Neural progenitor cell (in vitro differentiated cells): ENCODE data around the gene KRTAP9-4. TPM values are rescaled to one million over a fixed set of nuclear protein-coding genes. Genes with fewer than 3 reads are reported as not detected.
"Not testable (repeated sequence)": the region's sequence is repeated elsewhere in the genome, so short reads cannot be mapped to it uniquely, and the experiment has no call there.

Experiments
- DNase-seq: peaks from one replicate; pipeline ENCODE4 v3.0.0-alpha.2; 2016; ENCODE audit warnings: low spot score
- H2AFZ ChIP-seq: fragments of 200-600 bp; sonication (generic); replicated peaks from 2 replicates; pipeline ENCODE4 v1.6.1; 2016; ENCODE audit warnings: antibody characterized with exemption
- H3F3A ChIP-seq: fragments of 200-600 bp; sonication (generic); 2 replicates; pipeline ENCODE4 v1.6.1; 2016; ENCODE audit warnings: antibody characterized with exemption, low read depth
- H3K27ac ChIP-seq: fragments of 200-600 bp; sonication (generic); 2 replicates; pipeline ENCODE4 v1.5.1; 2016; ENCODE audit warnings: mild to moderate bottlenecking
- H3K27me3 ChIP-seq: fragments of 200-600 bp; sonication (generic); 2 replicates; pipeline ENCODE4 v1.6.1; 2016; ENCODE audit warnings: mild to moderate bottlenecking, moderate library complexity
- H3K36me3 ChIP-seq: fragments of 200-600 bp; sonication (generic); 2 replicates; pipeline ENCODE4 v1.5.1; 2016
- H3K4me1 ChIP-seq: fragments of 200-600 bp; sonication (generic); 2 replicates; pipeline ENCODE4 v1.6.1; 2016; ENCODE audit warnings: mixed run types
- H3K4me2 ChIP-seq: fragments of 200-600 bp; sonication (generic); 2 replicates; pipeline ENCODE4 v1.6.1; 2016
- H3K4me3 ChIP-seq: fragments of 200-600 bp; sonication (generic); 2 replicates; pipeline ENCODE4 v1.5.1; 2016
- H3K79me2 ChIP-seq: fragments of 200-600 bp; sonication (generic); 2 replicates; pipeline ENCODE4 v1.6.1; 2016; ENCODE audit warnings: low read depth
- H3K9ac ChIP-seq: fragments of 200-600 bp; sonication (generic); 2 replicates; pipeline ENCODE4 v1.6.1; 2016
- H3K9me3 ChIP-seq: fragments of 200-600 bp; sonication (generic); 2 replicates; pipeline ENCODE4 v1.5.1; 2016; ENCODE audit warnings: low read depth
- H4K20me1 ChIP-seq: fragments of 200-600 bp; sonication (generic); 2 replicates; pipeline ENCODE4 v1.6.1; 2016; ENCODE audit warnings: low read depth
- H3K27ac Mint-ChIP-seq: 3 replicates; pipeline ENCODE4 v1.8.0; 2021; ENCODE audit warnings: mixed read lengths
- H3K27me3 Mint-ChIP-seq: 2 replicates; pipeline ENCODE4 v1.8.0; 2022; ENCODE audit warnings: low read depth, mild to moderate bottlenecking, inconsistent platforms, moderate library complexity, mixed read lengths; ENCODE audit not compliant: insufficient read depth
- H3K36me3 Mint-ChIP-seq: 3 replicates; pipeline ENCODE4 v1.8.0; 2021; ENCODE audit warnings: mixed read lengths
- H3K4me1 Mint-ChIP-seq: 3 replicates; pipeline ENCODE4 v1.8.0; 2021; ENCODE audit warnings: mixed read lengths
- H3K4me3 Mint-ChIP-seq: 3 replicates; pipeline ENCODE4 v1.8.0; 2021; ENCODE audit warnings: mild to moderate bottlenecking, moderate library complexity, mixed read lengths
- H3K9me3 Mint-ChIP-seq: 3 replicates; pipeline ENCODE4 v1.8.0; 2020; ENCODE audit warnings: mixed read lengths
- CTCF ChIP-seq: fragments of 200-600 bp; sonication (generic); IDR thresholded peaks from 2 replicates; pipeline ENCODE4 v1.5.1; 2017; ENCODE audit warnings: antibody characterized with exemption, mild to moderate bottlenecking
- EZH2 ChIP-seq: fragments of 200-600 bp; sonication (generic); IDR thresholded peaks from 2 replicates; pipeline ENCODE4 v1.6.1; 2017; ENCODE audit warnings: antibody characterized with exemption, mild to moderate bottlenecking, moderate library complexity
- EZH2phosphoT487 ChIP-seq: fragments of 200-600 bp; sonication (generic); IDR thresholded peaks from 2 replicates; pipeline ENCODE4 v1.6.1; 2017; ENCODE audit warnings: antibody characterized with exemption
- total RNA-seq: library from RNA; depleted of rRNA; stranded (reverse); fragments of >200 nt; gene quantifications from 2 replicates; pipeline ENCODE4 v1.2.3, GENCODE V29; 2015; ENCODE audit warnings: low replicate concordance

Gene KRTAP9-4
- not detected in 2 replicates for total RNA-seq

GRCh38 chr17:41249637-41250240, at the start of gene KRTAP9-4:
Gene KRTAP9-4, plus strand, starts transcription at chr17:41249687. Its CDS starts 34 bp downstream, at chr17:41249721.
- not testable (repeated sequence) for H3K27me3 Mint-ChIP-seq, H3K9me3 ChIP-seq, H3K36me3 ChIP-seq, DNase-seq, H3K27ac ChIP-seq, H3K4me1 ChIP-seq, H3K9ac ChIP-seq, H4K20me1 ChIP-seq, H3K4me3 Mint-ChIP-seq, H3F3A ChIP-seq, H3K9me3 Mint-ChIP-seq, H3K36me3 Mint-ChIP-seq, H3K4me3 ChIP-seq, H2AFZ ChIP-seq, H3K27ac Mint-ChIP-seq, H3K4me2 ChIP-seq, H3K79me2 ChIP-seq, H3K27me3 ChIP-seq, H3K4me1 Mint-ChIP-seq

- H3K4me1 Mint-ChIP-seq = no peaks in the 10 kb centered on the region
- H3K4me3 ChIP-seq = no peak overlapping the region
- no peak overlapping the region for H2AFZ ChIP-seq
- no peak overlapping the region for H3K27ac Mint-ChIP-seq
- no peaks in the 10 kb centered on the region for H3K79me2 ChIP-seq
- H3K36me3 Mint-ChIP-seq = no peaks in the 10 kb centered on the region
- H3K4me3 Mint-ChIP-seq = no peak overlapping the region
- peaks cover 4% of the 10 kb centered on the region for H3K9me3 ChIP-seq
- DNase-seq = no peak
- no peaks in the 10 kb centered on the region for H3K27me3 ChIP-seq
- H3F3A ChIP-seq = no peaks in the 10 kb centered on the region
- no peaks in the 10 kb centered on the region for H3K9me3 Mint-ChIP-seq
- no peak overlapping the region for H3K9ac ChIP-seq
- H3K27ac ChIP-seq = no peak overlapping the region
- H3K4me1 ChIP-seq = no peaks in the 10 kb centered on the region
- no peak overlapping the region for H3K4me2 ChIP-seq
- H3K36me3 ChIP-seq = no peaks in the 10 kb centered on the region
- H3K27me3 Mint-ChIP-seq = no peaks in the 10 kb centered on the region
- TF ChIP-seq EZH2 = no peak
- no peak for TF ChIP-seq EZH2phosphoT487
- no peak for TF ChIP-seq CTCF
- no peaks in the 10 kb centered on the region for H4K20me1 ChIP-seq
Observed at GRCh38 chr17:41211845-41212466, 37.5 kb upstream of the KRTAP9-4 start.

GRCh38 chr17:41212524-41213169, 36.8 kb upstream of the KRTAP9-4 start:
- H3K27me3 Mint-ChIP-seq = no peaks in the 10 kb centered on the region

More at GRCh38 chr17:41212524-41213169, 36.8 kb upstream of the KRTAP9-4 start:
- TF ChIP-seq CTCF (no peak), EZH2 (no peak), EZH2phosphoT487 (no peak)
- DNase-seq = no peak
- Histone ChIP-seq H3K4me3 (no peak overlapping the region), H3K36me3 (no peaks in the 10 kb centered on the region), H3K27me3 (no peaks in the 10 kb centered on the region), H3K9ac (no peak overlapping the region), H3K4me2 (no peak overlapping the region), H3K9me3 (peaks cover under 1% of the 10 kb centered on the region), H2AFZ (no peak overlapping the region), H3K4me1 (no peaks in the 10 kb centered on the region), H4K20me1 (no peaks in the 10 kb centered on the region), H3K27ac (no peak overlapping the region), H3K79me2 (no peaks in the 10 kb centered on the region), H3F3A (no peaks in the 10 kb centered on the region)
- Mint-ChIP-seq H3K36me3 (no peaks in the 10 kb centered on the region), H3K4me3 (no peak overlapping the region), H3K9me3 (no peaks in the 10 kb centered on the region), H3K4me1 (no peaks in the 10 kb centered on the region), H3K27ac (no peak overlapping the region)
